CD4-positive, alpha-beta T cell treated with Interferon alpha-2 for 1 hour (primary cell): ENCODE data around the gene RPP21.
"Not testable (repeated sequence)": the region's sequence is repeated elsewhere in the genome, so short reads cannot be mapped to it uniquely, and the experiment has no call there.

Experiments used
- DNase-seq, 2 donors: peaks; one replicate each; pipeline ENCODE4 v3.0.0-alpha.2; 2020 to 2022

RPP21 gene

GRCh38 chr6:30331981-30332380 is 13.0 kb upstream of the RPP21 start:
- no peak for DNase-seq

- no peak for DNase-seq
Observed at GRCh38 chr6:30334075-30334783, 10.7 kb upstream of the RPP21 start.

- no peak for DNase-seq
Observed at GRCh38 chr6:30340589-30341054, 4.3 kb upstream of the RPP21 start.

- DNase-seq = no peak
Observed at GRCh38 chr6:30341218-30341617, 3.7 kb upstream of the RPP21 start.

GRCh38 chr6:30341728-30342127 is 3.2 kb upstream of the RPP21 start:
- no peak for DNase-seq

GRCh38 chr6:30344191-30344867 is 627 bp upstream of the RPP21 start:
- DNase-seq = no peak

GRCh38 chr6:30345852-30346251 is 896 bp downstream of the RPP21 start:
- DNase-seq = no peak

- DNase-seq = no peak
Observed at GRCh38 chr6:30348957-30349356, 4.0 kb downstream of the RPP21 start.

- DNase-seq = no peak
Observed at GRCh38 chr6:30349421-30350177, 4.6 kb downstream of the RPP21 start.

GRCh38 chr6:30350524-30350923 is 5.6 kb downstream of the RPP21 start:
- DNase-seq = no peak

GRCh38 chr6:30352550-30352949 is 7.6 kb downstream of the RPP21 start:
- no peak for DNase-seq

GRCh38 chr6:30355281-30355680 is 10.3 kb downstream of the RPP21 start:
- no peak for DNase-seq

- DNase-seq = no peak
Observed at GRCh38 chr6:30356536-30356935, 11.6 kb downstream of the RPP21 start.

- peak; percentile 54 to 73 for DNase-seq
Observed at GRCh38 chr6:30357678-30358540, 13.0 kb downstream of the RPP21 start.

GRCh38 chr6:30359276-30359675 is 14.3 kb downstream of the RPP21 start:
- no peak for DNase-seq

GRCh38 chr6:30360139-30360538 is 15.2 kb downstream of the RPP21 start:
- DNase-seq = no peak

- DNase-seq = no peak
Observed at GRCh38 chr6:30361661-30362060, 16.7 kb downstream of the RPP21 start.

- DNase-seq = no peak
Observed at GRCh38 chr6:30363459-30363858, 18.5 kb downstream of the RPP21 start.

- no peak for DNase-seq
Observed at GRCh38 chr6:30364591-30364990, 19.6 kb downstream of the RPP21 start.

GRCh38 chr6:30369280-30369679 is 24.3 kb downstream of the RPP21 start:
- DNase-seq = not testable (repeated sequence)

- DNase-seq = no peak
Observed at GRCh38 chr6:30378290-30378937, 33.5 kb downstream of the RPP21 start.

GRCh38 chr6:30380464-30380863 is 35.5 kb downstream of the RPP21 start:
- DNase-seq = no peak
